Immature natural killer cell (primary cell): ENCODE results near the gene GTF2I. TPM values are rescaled to one million over a fixed set of nuclear protein-coding genes. Genes with fewer than 3 reads are reported as not detected.
A peak's percentile ranks its signal among the peaks of the same experiment; 100 is the strongest.

Source experiments
- DNase-seq, 3 donors: peaks; one replicate each; pipeline ENCODE4 v3.0.0; 2022; ENCODE audit warnings: mixed read lengths in 1 of 3
- H3K27ac Mint-ChIP-seq, 6 donors: one replicate each; pipeline ENCODE4 v1.8.0; 2020; ENCODE audit warnings: mixed read lengths in 6 of 6, mild to moderate bottlenecking in 5 of 6, inconsistent platforms in 4 of 6, moderate library complexity in 3 of 6
- H3K27me3 Mint-ChIP-seq, 3 donors: one replicate each; pipeline ENCODE4 v1.8.0; 2020 to 2021; ENCODE audit warnings: low read depth in 3 of 3, mild to moderate bottlenecking in 3 of 3, mixed read lengths in 3 of 3, moderate library complexity in 3 of 3, inconsistent platforms in 1 of 3
- H3K36me3 Mint-ChIP-seq, 3 donors: one replicate each; pipeline ENCODE4 v1.8.0; 2020; ENCODE audit warnings: mixed read lengths in 3 of 3, inconsistent platforms in 2 of 3, mild to moderate bottlenecking in 2 of 3
- H3K4me1 Mint-ChIP-seq, 2 donors: one replicate each; pipeline ENCODE4 v1.8.0; 2020; ENCODE audit warnings: inconsistent platforms in 2 of 2, mild to moderate bottlenecking in 2 of 2, mixed read lengths in 2 of 2, moderate library complexity in 1 of 2
- H3K4me3 Mint-ChIP-seq, 5 donors: one replicate each; pipeline ENCODE4 v1.8.0; 2020; ENCODE audit warnings: mild to moderate bottlenecking in 5 of 5, mixed read lengths in 5 of 5, inconsistent platforms in 3 of 5, moderate library complexity in 3 of 5
- H3K9me3 Mint-ChIP-seq, 6 donors: one replicate each; pipeline ENCODE4 v1.8.0; 2020; ENCODE audit warnings: mild to moderate bottlenecking in 6 of 6, mixed read lengths in 6 of 6, inconsistent platforms in 4 of 6, moderate library complexity in 3 of 6
- polyA plus RNA-seq, 3 donors: library from polyadenylated mRNA; unstranded; fragments of 300-500 nt; fragmentation: Illumina TruSeq; gene quantifications; one replicate each; pipeline ENCODE4 v1.2.3, GENCODE V29; 2021

The GTF2I gene
- 10 to 100 TPM; 37.2 to 82.0 (median 45.6) TPM for polyA plus RNA-seq

GRCh38 chr7:74657692-74658177, at the start of gene GTF2I:
GTF2I (plus strand) TSS chr7:74657718; CDS start chr7:74689129, 31,411 bp downstream.
- Mint-ChIP-seq H3K27ac (peak within 1 kb of the TSS; percentile 81 to 95 (median 90)), H3K27me3 (peaks cover 16 to 38% (median 30%) of the 10 kb centered on the region in 3 donors), H3K9me3 (no peaks in the 10 kb centered on the region), H3K36me3 (no peaks in the 10 kb centered on the region), H3K4me3 (peak within 1 kb of the TSS; percentile 87 to 94 (median 88)), H3K4me1 (peaks cover 51 to 57% of the 10 kb centered on the region in 2 donors)
- DNase-seq, result no peak

GRCh38 chr7:74612015-74612829, 45.3 kb upstream of the GTF2I start:
- peak overlapping the region in 1 of 6 donors; percentile 27 for H3K27ac Mint-ChIP-seq
- H3K4me1 Mint-ChIP-seq, result peaks cover 0 to 2% of the 10 kb centered on the region in 2 donors
- no peak overlapping the region for H3K4me3 Mint-ChIP-seq
- peaks cover 0 to 4% (median 0%) of the 10 kb centered on the region in 3 donors for H3K36me3 Mint-ChIP-seq
- no peaks in the 10 kb centered on the region for H3K9me3 Mint-ChIP-seq
- peaks cover 3 to 8% (median 4%) of the 10 kb centered on the region in 3 donors for H3K27me3 Mint-ChIP-seq
- DNase-seq, result no peak

DNA sequence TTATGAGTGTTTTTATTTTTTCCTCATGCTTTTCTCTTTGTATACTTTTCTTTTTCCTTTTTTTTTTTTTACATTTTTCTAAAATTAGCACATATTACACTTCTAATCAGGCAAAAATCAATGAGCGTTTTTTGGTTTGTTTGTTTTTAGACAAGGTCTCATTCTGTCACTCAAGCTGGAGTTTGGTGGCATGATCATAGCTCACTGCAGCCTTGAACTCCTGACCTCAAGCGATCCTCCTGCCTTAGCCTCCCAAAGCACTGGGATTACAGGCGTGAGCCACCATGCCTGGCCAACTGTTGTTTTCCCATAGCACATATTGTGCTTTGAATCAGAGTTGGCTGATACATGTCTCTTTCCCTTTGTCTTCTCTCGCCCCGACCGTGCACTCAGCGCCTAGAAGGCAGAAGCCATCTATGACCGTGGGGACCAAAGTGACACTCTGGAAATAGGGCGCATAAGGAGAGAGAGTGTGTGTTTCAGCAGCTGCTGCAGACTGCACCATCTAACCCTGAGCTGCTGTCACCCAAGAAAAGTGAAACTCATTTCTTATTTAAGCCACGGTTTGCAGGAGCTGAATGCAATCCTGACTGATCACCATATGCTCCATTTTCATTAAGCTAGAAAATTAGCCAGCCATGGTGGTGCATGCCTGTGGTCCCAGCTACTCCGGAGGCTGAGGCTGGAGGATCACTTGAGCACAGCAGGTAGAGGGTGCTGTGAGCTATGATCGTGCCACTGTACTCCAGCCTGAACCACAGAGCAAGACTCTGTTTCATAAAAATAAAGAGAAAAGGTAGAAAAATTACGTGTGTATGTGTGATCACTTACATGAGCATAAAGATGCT, 41.4 kb upstream of the GTF2I start:
- Mint-ChIP-seq H3K4me1 (no peaks in the 10 kb centered on the region), H3K27ac (no peak overlapping the region), H3K9me3 (no peaks in the 10 kb centered on the region), H3K36me3 (peaks cover 0 to 4% (median 0%) of the 10 kb centered on the region in 3 donors), H3K27me3 (peaks cover 0 to 2% (median 2%) of the 10 kb centered on the region in 3 donors), H3K4me3 (no peak overlapping the region)
- DNase-seq, result no peak

- peaks cover 0 to 4% (median 0%) of the 10 kb centered on the region in 3 donors for H3K36me3 Mint-ChIP-seq
- H3K4me1 Mint-ChIP-seq, result no peaks in the 10 kb centered on the region
- no peak for DNase-seq
- no peak overlapping the region for H3K4me3 Mint-ChIP-seq
- peaks cover 2 to 4% (median 2%) of the 10 kb centered on the region in 3 donors for H3K27me3 Mint-ChIP-seq
- peak overlapping the region in 1 of 6 donors; percentile 21 for H3K27ac Mint-ChIP-seq
- H3K9me3 Mint-ChIP-seq, result no peaks in the 10 kb centered on the region
Measured at GRCh38 chr7:74617180-74617744, 40.3 kb upstream of the GTF2I start.

DNA sequence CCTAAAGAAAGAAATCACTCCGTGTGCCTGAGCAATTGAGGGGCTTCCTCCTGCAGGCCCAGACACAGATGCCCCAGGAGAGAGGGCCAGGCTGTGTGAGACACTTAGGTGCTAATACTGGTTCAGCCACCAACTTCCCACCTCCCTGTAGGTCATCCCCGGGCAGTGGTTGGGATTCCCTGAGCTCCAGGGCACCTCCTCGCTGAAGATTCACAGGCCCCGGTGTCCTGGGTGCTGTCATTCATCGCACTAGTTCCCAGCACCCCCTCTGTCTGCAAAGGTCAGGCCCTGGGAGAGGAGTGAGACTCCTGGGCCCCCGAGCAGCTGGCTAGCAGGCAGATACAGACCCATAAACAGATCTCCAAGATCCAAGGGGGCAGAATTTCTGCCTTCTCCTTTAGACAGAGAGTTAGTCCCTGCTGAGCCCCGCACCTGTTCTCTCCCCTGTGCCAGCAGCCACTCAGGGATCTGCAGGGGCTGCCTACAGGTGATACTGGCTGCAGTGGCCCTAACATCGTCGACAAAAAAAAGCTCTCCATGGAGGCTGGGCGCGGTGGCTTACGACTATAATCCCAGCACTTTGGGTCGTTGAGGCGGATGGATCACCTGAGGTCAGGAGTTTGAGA, 38.2 kb upstream of the GTF2I start:
- H3K4me3 Mint-ChIP-seq, result no peak overlapping the region
- H3K27ac Mint-ChIP-seq, result no peak overlapping the region
- no peak for DNase-seq

DNA sequence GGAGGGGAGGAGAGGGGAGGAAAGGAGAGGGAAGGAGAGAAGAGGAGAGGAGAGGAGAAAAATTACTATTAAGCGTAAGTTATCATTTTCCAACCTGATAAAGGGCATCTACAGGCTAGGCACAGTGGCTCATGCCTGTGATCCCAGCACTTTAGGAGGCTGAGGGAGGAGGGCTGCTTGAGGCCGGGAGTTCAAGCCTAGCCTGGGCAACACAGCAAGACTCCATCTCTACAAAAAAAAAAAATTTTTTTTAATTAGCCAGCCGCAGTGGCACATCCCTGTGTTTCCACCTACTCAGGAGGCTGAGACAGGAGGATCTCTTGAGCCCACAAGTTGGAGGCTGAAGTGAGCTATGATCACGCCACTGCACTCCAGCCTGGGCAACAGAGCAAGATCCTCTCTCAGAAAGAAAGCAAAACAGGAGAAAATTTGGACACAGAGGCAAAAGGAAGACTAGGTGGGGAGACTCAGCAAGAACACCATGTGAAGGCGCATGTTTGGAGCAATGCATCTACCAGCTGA, 35.2 kb upstream of the GTF2I start:
- H3K36me3 Mint-ChIP-seq, result no peaks in the 10 kb centered on the region
- H3K4me1 Mint-ChIP-seq, result no peaks in the 10 kb centered on the region
- no peak overlapping the region for H3K4me3 Mint-ChIP-seq
- peak overlapping the region in 1 of 6 donors; percentile 28 for H3K27ac Mint-ChIP-seq
- peaks cover 0 to 7% (median 0%) of the 10 kb centered on the region in 3 donors for H3K27me3 Mint-ChIP-seq
- H3K9me3 Mint-ChIP-seq, result no peaks in the 10 kb centered on the region
- no peak for DNase-seq

More for the DNA sequence above, 38.2 kb upstream of the GTF2I start:
- H3K9me3 Mint-ChIP-seq, result no peaks in the 10 kb centered on the region
- no peaks in the 10 kb centered on the region for H3K4me1 Mint-ChIP-seq
- H3K36me3 Mint-ChIP-seq, result no peaks in the 10 kb centered on the region
- H3K27me3 Mint-ChIP-seq, result peaks cover 0 to 4% (median 2%) of the 10 kb centered on the region in 3 donors

GRCh38 chr7:74623135-74623534, 34.4 kb upstream of the GTF2I start:
- Mint-ChIP-seq H3K27ac (no peak overlapping the region), H3K36me3 (no peaks in the 10 kb centered on the region), H3K4me3 (no peak overlapping the region), H3K4me1 (no peaks in the 10 kb centered on the region), H3K27me3 (peaks cover 0 to 7% (median 0%) of the 10 kb centered on the region in 3 donors), H3K9me3 (no peaks in the 10 kb centered on the region)
- no peak for DNase-seq

- DNase-seq, result peak in 1 of 3 donors; percentile 19
- Mint-ChIP-seq H3K4me3 (no peak overlapping the region), H3K27ac (no peak overlapping the region)
Measured at GRCh38 chr7:74625446-74625845, 32.1 kb upstream of the GTF2I start.

DNA sequence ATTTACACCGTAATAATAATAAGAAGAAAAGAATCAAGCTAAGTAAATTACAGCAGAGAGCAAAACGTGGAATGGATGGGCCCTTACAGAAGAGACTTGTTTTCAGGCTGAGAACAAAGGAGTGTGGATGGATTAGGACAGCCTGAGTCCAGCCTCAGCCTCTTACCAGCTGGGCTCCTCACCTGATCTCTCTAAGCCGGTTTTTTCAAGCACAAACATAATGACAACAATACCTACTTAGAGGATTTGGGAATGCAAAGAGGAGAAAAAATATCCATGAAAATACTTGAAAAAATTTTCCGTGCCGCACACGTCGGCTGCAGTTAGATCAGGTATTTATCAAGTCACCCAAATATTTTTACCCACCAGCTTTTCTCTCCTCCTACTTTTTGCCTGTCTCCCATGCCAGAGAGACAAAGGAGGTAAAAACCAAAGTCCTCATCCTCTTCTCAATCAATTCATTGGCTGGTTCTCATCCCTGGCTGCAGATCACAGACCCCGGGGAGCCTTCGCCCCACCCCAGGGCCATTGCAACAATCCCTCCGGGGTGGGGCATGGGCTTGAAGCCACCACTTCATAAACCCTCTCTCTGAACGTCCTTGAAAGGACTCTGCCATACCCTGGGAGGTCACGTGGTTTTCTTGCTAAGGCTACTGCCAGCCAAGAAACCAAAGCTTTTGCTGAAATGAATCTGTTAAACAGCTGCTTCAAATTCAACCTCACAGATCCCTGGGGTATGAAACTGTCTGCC, 29.7 kb upstream of the GTF2I start:
- no peak overlapping the region for H3K4me3 Mint-ChIP-seq
- H3K4me1 Mint-ChIP-seq, result no peaks in the 10 kb centered on the region
- DNase-seq, result no peak
- H3K27me3 Mint-ChIP-seq, result peaks cover 0 to 5% (median 3%) of the 10 kb centered on the region in 3 donors
- H3K36me3 Mint-ChIP-seq, result no peaks in the 10 kb centered on the region
- H3K27ac Mint-ChIP-seq, result no peak overlapping the region
- H3K9me3 Mint-ChIP-seq, result peaks cover 0 to 1% (median 0%) of the 10 kb centered on the region in 6 donors

More at GRCh38 chr7:74625446-74625845, 32.1 kb upstream of the GTF2I start:
- Mint-ChIP-seq H3K9me3 (no peaks in the 10 kb centered on the region), H3K27me3 (peaks cover 0 to 7% (median 2%) of the 10 kb centered on the region in 3 donors), H3K36me3 (no peaks in the 10 kb centered on the region), H3K4me1 (no peaks in the 10 kb centered on the region)

GRCh38 chr7:74632505-74632904, 25.0 kb upstream of the GTF2I start:
- H3K27ac Mint-ChIP-seq, result peak overlapping the region in 2 of 6 donors; percentile 6 to 36
- no peaks in the 10 kb centered on the region for H3K36me3 Mint-ChIP-seq
- H3K27me3 Mint-ChIP-seq, result peaks cover 0 to 5% (median 2%) of the 10 kb centered on the region in 3 donors
- no peak overlapping the region for H3K4me3 Mint-ChIP-seq
- DNase-seq, result no peak
- H3K9me3 Mint-ChIP-seq, result peaks cover 0 to 1% (median 0%) of the 10 kb centered on the region in 6 donors
- H3K4me1 Mint-ChIP-seq, result no peaks in the 10 kb centered on the region

GRCh38 chr7:74633451-74633921, 24.0 kb upstream of the GTF2I start:
- H3K4me3 Mint-ChIP-seq, result no peak overlapping the region
- no peak overlapping the region for H3K27ac Mint-ChIP-seq
- H3K36me3 Mint-ChIP-seq, result no peaks in the 10 kb centered on the region

DNA sequence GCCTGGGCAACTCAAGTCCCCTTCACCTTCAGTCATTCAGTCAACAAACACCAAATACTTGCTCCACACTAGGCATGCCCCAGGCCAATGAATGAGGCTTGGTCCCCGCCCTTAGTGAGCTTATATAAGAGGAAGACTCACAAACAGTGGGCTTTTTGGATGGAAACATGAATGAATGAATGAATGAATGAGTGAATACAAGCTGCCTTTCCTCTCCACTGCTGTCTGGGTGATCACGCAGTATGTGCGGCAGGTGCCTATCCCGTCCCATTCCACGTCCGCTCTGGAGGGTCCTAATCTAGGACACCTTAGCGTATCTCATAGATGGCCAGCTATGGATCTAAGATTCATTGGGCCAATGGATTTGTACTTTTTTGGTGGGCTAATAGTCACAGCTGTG, 19.8 kb upstream of the GTF2I start:
- DNase-seq, result no peak
- Mint-ChIP-seq H3K4me3 (no peak overlapping the region), H3K36me3 (no peaks in the 10 kb centered on the region), H3K27me3 (peaks cover 0 to 2% (median 0%) of the 10 kb centered on the region in 3 donors), H3K27ac (no peak overlapping the region), H3K4me1 (no peaks in the 10 kb centered on the region), H3K9me3 (no peaks in the 10 kb centered on the region)

More at GRCh38 chr7:74633451-74633921, 24.0 kb upstream of the GTF2I start:
- no peak for DNase-seq
- Mint-ChIP-seq H3K4me1 (no peaks in the 10 kb centered on the region), H3K9me3 (peaks cover 0 to 1% (median 0%) of the 10 kb centered on the region in 6 donors), H3K27me3 (peaks cover 0 to 5% (median 2%) of the 10 kb centered on the region in 3 donors)
